G401.6 (cell line): ENCODE data around the gene UBXN4.
"Not testable (repeated sequence)": the region's sequence is repeated elsewhere in the genome, so short reads cannot be mapped to it uniquely, and the experiment has no call there.

ENCODE experiments used
- FAIRE-seq: peaks from 2 replicates; lab custom pipeline; 2012; peaks lifted over from hg19 to GRCh38; lab: Jason Lieb, UNC

The UBXN4 gene

GRCh38 chr2:135768863-135769262 is 27.2 kb downstream of the UBXN4 start:
- no peak for FAIRE-seq

- FAIRE-seq = no peak
Observed at GRCh38 chr2:135773319-135773718, 31.7 kb downstream of the UBXN4 start.

GRCh38 chr2:135773917-135774316 is 32.3 kb downstream of the UBXN4 start:
- FAIRE-seq = no peak

GRCh38 chr2:135775420-135775819 is 33.8 kb downstream of the UBXN4 start:
- no peak for FAIRE-seq

GRCh38 chr2:135776367-135776766 is 34.7 kb downstream of the UBXN4 start:
- no peak for FAIRE-seq

- no peak for FAIRE-seq
Observed at GRCh38 chr2:135782231-135782630, 40.6 kb downstream of the UBXN4 start.

GRCh38 chr2:135783439-135783838 is 41.8 kb downstream of the UBXN4 start:
- FAIRE-seq = no peak

- FAIRE-seq = no peak
Observed at GRCh38 chr2:135785032-135785431, 43.4 kb downstream of the UBXN4 start.

- FAIRE-seq = no peak
Observed at GRCh38 chr2:135786823-135787222, 45.2 kb downstream of the UBXN4 start.

GRCh38 chr2:135790423-135790822 is 48.8 kb downstream of the UBXN4 start:
- FAIRE-seq = no peak

GRCh38 chr2:135791418-135792190 is 49.9 kb downstream of the UBXN4 start:
- FAIRE-seq = no peak

- FAIRE-seq = no peak
Observed at GRCh38 chr2:135792401-135793150, 50.9 kb downstream of the UBXN4 start.

- FAIRE-seq = not testable (repeated sequence)
Observed at GRCh38 chr2:135795641-135796040, 54.0 kb downstream of the UBXN4 start.

- FAIRE-seq = no peak
Observed at GRCh38 chr2:135796606-135797005, 55.0 kb downstream of the UBXN4 start.

- peak; percentile 25 for FAIRE-seq
Observed at GRCh38 chr2:135797497-135798274, 56.0 kb downstream of the UBXN4 start.

GRCh38 chr2:135798275-135798705 is 56.6 kb downstream of the UBXN4 start:
- no peak for FAIRE-seq

GRCh38 chr2:135798762-135799161 is 57.1 kb downstream of the UBXN4 start:
- no peak for FAIRE-seq

GRCh38 chr2:135799738-135800137 is 58.1 kb downstream of the UBXN4 start:
- no peak for FAIRE-seq

- FAIRE-seq = no peak
Observed at GRCh38 chr2:135800513-135801460, 59.1 kb downstream of the UBXN4 start.

- no peak for FAIRE-seq
Observed at GRCh38 chr2:135802350-135802749, 60.7 kb downstream of the UBXN4 start.

- FAIRE-seq = no peak
Observed at GRCh38 chr2:135803278-135803677, 61.6 kb downstream of the UBXN4 start.

GRCh38 chr2:135807874-135808273 is 66.2 kb downstream of the UBXN4 start:
- FAIRE-seq = not testable (repeated sequence)
